ENCODE results near the gene ADIPOQ.

- TF ChIP-seq CTCF (IDR thresholded peaks at IDR 0.05; ENCODE audit: low read length) (no peak), EZH2 (optimal IDR thresholded peaks at IDR 0.05; ENCODE audit: low read depth, low read length) (no peak)
These were observed 42.2 kb upstream of the ADIPOQ start for GRCh38 chr3:186800285-186800684.
